Transverse colon (tissue), 3 donors: ENCODE measurements around the gene NEK6.

Source experiments
- EP300 ChIP-seq: sonication (generic); formaldehyde crosslinking; IDR thresholded peaks from one replicate; pipeline ENCODE4 v1.6.1; 2017; ENCODE audit warnings: antibody characterized with exemption, low read depth
- TF ChIP-seq, protein P1 (sequence below), 5 experiments: fragments of 200-600 bp in 3 of 5; fragments of 450-650 bp in 2 of 5; sonication (generic) in 3 of 5; IDR thresholded peaks; 1 replicate in 2 of 5; 2 replicates in 3 of 5; pipeline ENCODE4 v1.5.1; 2016 to 2017; ENCODE audit warnings: antibody characterized with exemption in 5 of 5, inconsistent platforms in 3 of 5, mild to moderate bottlenecking in 2 of 5, moderate library complexity in 1 of 5

DNA sequence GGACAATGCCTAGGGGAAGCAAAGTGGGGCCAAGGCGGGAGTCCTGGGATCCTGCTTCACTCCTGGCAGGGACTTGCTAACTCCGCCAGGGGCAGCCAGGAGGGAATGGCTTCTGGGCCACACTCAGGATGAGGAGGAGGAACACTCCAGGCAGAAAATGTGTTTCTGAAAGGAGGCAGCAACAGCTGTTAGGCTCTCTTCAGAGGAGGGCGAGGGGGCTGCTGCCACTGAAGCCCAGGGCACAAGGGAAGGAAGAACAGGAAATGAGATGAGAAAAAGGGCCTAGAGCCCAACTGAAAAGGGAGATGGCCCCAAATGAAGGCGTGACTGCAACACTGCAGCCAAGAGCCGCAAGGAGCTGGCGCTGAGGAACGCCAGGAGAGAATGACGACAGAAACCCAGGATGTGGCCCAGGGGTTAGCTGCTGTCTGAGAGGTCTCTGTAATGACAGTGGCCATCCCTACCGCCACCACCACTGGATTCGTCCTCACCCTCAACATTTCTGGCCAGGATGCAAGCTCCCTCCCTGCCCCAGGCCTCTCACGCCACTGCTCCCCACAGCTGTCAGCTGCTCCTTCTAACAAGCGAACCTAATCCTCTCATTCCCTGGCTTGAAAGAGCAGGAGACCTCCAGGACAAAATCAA is 141.7 kb downstream of the NEK6 start:
- TF ChIP-seq, protein P1, sequence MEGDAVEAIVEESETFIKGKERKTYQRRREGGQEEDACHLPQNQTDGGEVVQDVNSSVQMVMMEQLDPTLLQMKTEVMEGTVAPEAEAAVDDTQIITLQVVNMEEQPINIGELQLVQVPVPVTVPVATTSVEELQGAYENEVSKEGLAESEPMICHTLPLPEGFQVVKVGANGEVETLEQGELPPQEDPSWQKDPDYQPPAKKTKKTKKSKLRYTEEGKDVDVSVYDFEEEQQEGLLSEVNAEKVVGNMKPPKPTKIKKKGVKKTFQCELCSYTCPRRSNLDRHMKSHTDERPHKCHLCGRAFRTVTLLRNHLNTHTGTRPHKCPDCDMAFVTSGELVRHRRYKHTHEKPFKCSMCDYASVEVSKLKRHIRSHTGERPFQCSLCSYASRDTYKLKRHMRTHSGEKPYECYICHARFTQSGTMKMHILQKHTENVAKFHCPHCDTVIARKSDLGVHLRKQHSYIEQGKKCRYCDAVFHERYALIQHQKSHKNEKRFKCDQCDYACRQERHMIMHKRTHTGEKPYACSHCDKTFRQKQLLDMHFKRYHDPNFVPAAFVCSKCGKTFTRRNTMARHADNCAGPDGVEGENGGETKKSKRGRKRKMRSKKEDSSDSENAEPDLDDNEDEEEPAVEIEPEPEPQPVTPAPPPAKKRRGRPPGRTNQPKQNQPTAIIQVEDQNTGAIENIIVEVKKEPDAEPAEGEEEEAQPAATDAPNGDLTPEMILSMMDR (IDR thresholded peaks at IDR 0.05): no peak
- no peak for TF ChIP-seq EP300
